Neural crest cell (in vitro differentiated cells): ENCODE results near the gene GPR173. TPM values are rescaled to one million over a fixed set of nuclear protein-coding genes. Genes with fewer than 3 reads are reported as not detected.

Source experiments
- DNase-seq: peaks from one replicate; pipeline ENCODE4 v3.0.0; 2021; ENCODE audit warnings: low read depth, mixed read lengths, low spot score
- H3K27ac Mint-ChIP-seq: one replicate; pipeline ENCODE4 v1.8.0; 2021; ENCODE audit warnings: mild to moderate bottlenecking, mixed read lengths; ENCODE audit not compliant: unreplicated experiment
- H3K27me3 Mint-ChIP-seq: 2 replicates; pipeline ENCODE4 v1.8.0; 2021; ENCODE audit warnings: low read depth, mild to moderate bottlenecking, mixed read lengths
- H3K36me3 Mint-ChIP-seq: 2 replicates; pipeline ENCODE4 v1.8.0; 2021; ENCODE audit warnings: low read depth, mild to moderate bottlenecking, mixed read lengths
- H3K4me1 Mint-ChIP-seq: 2 replicates; pipeline ENCODE4 v1.8.0; 2021; ENCODE audit warnings: mixed read lengths
- H3K4me3 Mint-ChIP-seq: one replicate; pipeline ENCODE4 v1.8.0; 2021; ENCODE audit warnings: mild to moderate bottlenecking, mixed read lengths
- H3K9me3 Mint-ChIP-seq: 2 replicates; pipeline ENCODE4 v1.8.0; 2021; ENCODE audit warnings: mixed read lengths
- CTCF ChIP-seq: fragments of 200-600 bp; sonication (generic); conservative IDR thresholded peaks from 2 replicates; pipeline ENCODE4 v1.5.0; 2021; ENCODE audit warnings: antibody characterized with exemption, mild to moderate bottlenecking
- total RNA-seq: library from RNA; stranded (reverse); gene quantifications from 2 replicates; pipeline ENCODE4 v1.2.1, GENCODE V29; 2021

GPR173 gene
- total RNA-seq, 1 donor from 2014 or later = 13.0 TPM

- peak; percentile 84 for DNase-seq
- Mint-ChIP-seq H3K9me3 (peaks cover 3% of the 10 kb centered on the region), H3K4me1 (peaks cover 37% of the 10 kb centered on the region), H3K27ac (peak within 1 kb of the TSS; percentile 58), H3K4me3 (peak within 1 kb of the TSS; percentile 93), H3K27me3 (no peaks in the 10 kb centered on the region), H3K36me3 (peaks cover 14% of the 10 kb centered on the region)
- TF ChIP-seq CTCF = no peak
These were observed 33.6 kb downstream of the GPR173 start, which contains the start of gene TSPYL2 for GRCh38 chrX:53081925-53082772. Gene TSPYL2 (plus strand): TSS chrX:53082367. CDS start chrX:53082499, 132 bp downstream.

- no peak overlapping the region for H3K27ac Mint-ChIP-seq
These were observed 34.4 kb downstream of the GPR173 start for GRCh38 chrX:53082773-53083616.

GRCh38 chrX:53084043-53084570, 35.5 kb downstream of the GPR173 start:
- peaks cover 3% of the 10 kb centered on the region for H3K9me3 Mint-ChIP-seq
- TF ChIP-seq CTCF = no peak
- H3K4me1 Mint-ChIP-seq = peaks cover 57% of the 10 kb centered on the region
- no peak overlapping the region for H3K27ac Mint-ChIP-seq
- no peaks in the 10 kb centered on the region for H3K27me3 Mint-ChIP-seq
- H3K36me3 Mint-ChIP-seq = peaks cover 14% of the 10 kb centered on the region
- no peak for DNase-seq
- H3K4me3 Mint-ChIP-seq = peak overlapping the region; percentile 88

More at GRCh38 chrX:53082773-53083616, 34.4 kb downstream of the GPR173 start:
- no peak for DNase-seq
- Mint-ChIP-seq H3K9me3 (peaks cover 3% of the 10 kb centered on the region), H3K4me1 (peaks cover 45% of the 10 kb centered on the region), H3K27me3 (no peaks in the 10 kb centered on the region), H3K36me3 (peaks cover 14% of the 10 kb centered on the region), H3K4me3 (peak overlapping the region; percentile 88)
- no peak for TF ChIP-seq CTCF

GRCh38 chrX:53084863-53085262, 36.3 kb downstream of the GPR173 start:
- no peak for TF ChIP-seq CTCF
- peaks cover 3% of the 10 kb centered on the region for H3K9me3 Mint-ChIP-seq
- DNase-seq = no peak
- H3K27me3 Mint-ChIP-seq = no peaks in the 10 kb centered on the region
- peak overlapping the region; percentile 88 for H3K4me3 Mint-ChIP-seq
- H3K4me1 Mint-ChIP-seq = peaks cover 60% of the 10 kb centered on the region
- peaks cover 12% of the 10 kb centered on the region for H3K36me3 Mint-ChIP-seq
- H3K27ac Mint-ChIP-seq = no peak overlapping the region

- H3K36me3 Mint-ChIP-seq = peaks cover 12% of the 10 kb centered on the region
- H3K4me1 Mint-ChIP-seq = peaks cover 58% of the 10 kb centered on the region
- H3K27ac Mint-ChIP-seq = no peak overlapping the region
- no peak for TF ChIP-seq CTCF
- no peak for DNase-seq
- no peaks in the 10 kb centered on the region for H3K27me3 Mint-ChIP-seq
- peaks cover 3% of the 10 kb centered on the region for H3K9me3 Mint-ChIP-seq
- peak overlapping the region; percentile 49 for H3K4me3 Mint-ChIP-seq
These were observed 37.2 kb downstream of the GPR173 start for GRCh38 chrX:53085661-53086229.
